Frontal cortex (tissue), 4 donors: Measurements from ENCODE around the gene PI4KB. TPM values are rescaled to one million over a fixed set of nuclear protein-coding genes. Genes with fewer than 3 reads are reported as not detected.
A peak's percentile ranks its signal among the peaks of the same experiment; 100 is the strongest.
"Not testable (repeated sequence)": the region's sequence is repeated elsewhere in the genome, so short reads cannot be mapped to it uniquely, and the experiment has no call there.

Experiments
- DNase-seq, 2 donors: peaks; one replicate each; pipeline ENCODE4 v3.0.0; 2012; ENCODE audit warnings: low spot score in 2 of 2
- FAIRE-seq: peaks from 2 replicates; lab custom pipeline; 2012; peaks lifted over from hg19 to GRCh38; lab: Jason Lieb, UNC
- total RNA-seq: library from RNA; depleted of rRNA; stranded (reverse); fragments of >200 nt; gene quantifications from one replicate; pipeline ENCODE4 v1.2.3, GENCODE V29; 2014
- donor health status: control.
- donor health status: control.
- donor health status: control.

PI4KB gene
- total RNA-seq = 28.5 TPM

- FAIRE-seq (no peak), DNase-seq (peak; percentile 96 to 97)
Measured at GRCh38 chr1:151327223-151327902, at the start of gene PI4KB. Gene PI4KB, minus strand, starts transcription at chr1:151327416. Its CDS starts 10,935 bp downstream, at chr1:151316481.

GRCh38 chr1:151373196-151373595, 46.0 kb upstream of the PI4KB start:
- no peak for DNase-seq
- no peak for FAIRE-seq

GRCh38 chr1:151372058-151372934, 45.1 kb upstream of the PI4KB start, which contains the start of gene SELENBP1:
Gene SELENBP1, minus strand, starts transcription at chr1:151372705. Its CDS starts 64 bp downstream, at chr1:151372641.
- DNase-seq (peak; percentile 37 to 62), FAIRE-seq (no peak)

- FAIRE-seq (no peak), DNase-seq (no peak)
Measured at GRCh38 chr1:151371370-151372057, 44.3 kb upstream of the PI4KB start.

GRCh38 chr1:151370211-151370911, 43.1 kb upstream of the PI4KB start:
- no peak for FAIRE-seq
- DNase-seq = no peak

- DNase-seq (no peak), FAIRE-seq (no peak)
Measured at GRCh38 chr1:151369621-151370048, 42.4 kb upstream of the PI4KB start.

- no peak for DNase-seq
Measured at GRCh38 chr1:151369302-151369610, 42.0 kb upstream of the PI4KB start.

GRCh38 chr1:151368393-151369301, 41.4 kb upstream of the PI4KB start:
- DNase-seq = no peak

More at GRCh38 chr1:151369302-151369610, 42.0 kb upstream of the PI4KB start:
- FAIRE-seq = no peak

GRCh38 chr1:151367658-151368392, 40.6 kb upstream of the PI4KB start:
- FAIRE-seq = no peak
- DNase-seq = no peak

More at GRCh38 chr1:151368393-151369301, 41.4 kb upstream of the PI4KB start:
- FAIRE-seq = no peak

- FAIRE-seq (no peak), DNase-seq (no peak)
Measured at GRCh38 chr1:151364996-151365395, 37.8 kb upstream of the PI4KB start.

- no peak for DNase-seq
- FAIRE-seq = no peak
Measured at GRCh38 chr1:151362308-151363155, 35.3 kb upstream of the PI4KB start.

- FAIRE-seq (no peak), DNase-seq (no peak)
Measured at GRCh38 chr1:151361883-151362282, 34.7 kb upstream of the PI4KB start.

GRCh38 chr1:151356696-151357095, 29.5 kb upstream of the PI4KB start:
- FAIRE-seq (no peak), DNase-seq (no peak)

GRCh38 chr1:151352021-151352718, 25.0 kb upstream of the PI4KB start:
- DNase-seq (no peak), FAIRE-seq (no peak)

GRCh38 chr1:151350323-151350722, 23.1 kb upstream of the PI4KB start:
- not testable (repeated sequence) for DNase-seq, FAIRE-seq

GRCh38 chr1:151347523-151348246, 20.5 kb upstream of the PI4KB start:
- DNase-seq (no peak), FAIRE-seq (no peak)
